Pulmonary artery endothelial cell (primary cell): Measurements from ENCODE around the gene PPP1R14B. TPM values are rescaled to one million over a fixed set of nuclear protein-coding genes. Genes with fewer than 3 reads are reported as not detected.

Experiments
- DNase-seq: peaks from one replicate; pipeline ENCODE4 v3.0.0-alpha.2; 2011; ENCODE audit warnings: low read depth, low spot score
- total RNA-seq: library from RNA; depleted of rRNA; stranded (reverse); fragments of >200 nt; gene quantifications from 2 replicates; pipeline ENCODE4 v1.2.3, GENCODE V29; 2014

PPP1R14B gene
- total RNA-seq, result 312 and 327 TPM in 2 replicates

GRCh38 chr11:64246871-64247728, at the start of gene PPP1R14B:
Gene PPP1R14B, minus strand, starts transcription at chr11:64246943. Its CDS starts 270 bp downstream, at chr11:64246673.
- DNase-seq, result no peak

- DNase-seq, result no peak
These were observed 49.5 kb upstream of the PPP1R14B start for GRCh38 chr11:64296236-64296635.

GRCh38 chr11:64295760-64296159, 49.0 kb upstream of the PPP1R14B start:
- no peak for DNase-seq

GRCh38 chr11:64294774-64295173, 48.0 kb upstream of the PPP1R14B start:
- no peak for DNase-seq

- DNase-seq, result no peak
These were observed 45.9 kb upstream of the PPP1R14B start for GRCh38 chr11:64292460-64293254.

GRCh38 chr11:64291752-64292459, 45.2 kb upstream of the PPP1R14B start:
- no peak for DNase-seq

GRCh38 chr11:64291262-64291751, 44.6 kb upstream of the PPP1R14B start, which contains the start of gene KCNK4:
Gene KCNK4, plus strand, starts transcription at chr11:64291302. Its CDS starts 1,717 bp downstream, at chr11:64293019.
- DNase-seq, result no peak

- DNase-seq, result no peak
These were observed 43.9 kb upstream of the PPP1R14B start for GRCh38 chr11:64290352-64291261.

GRCh38 chr11:64289002-64289564, 42.3 kb upstream of the PPP1R14B start:
- no peak for DNase-seq

- no peak for DNase-seq
These were observed 41.6 kb upstream of the PPP1R14B start for GRCh38 chr11:64288353-64288750.

GRCh38 chr11:64287676-64288352, 41.1 kb upstream of the PPP1R14B start:
- DNase-seq, result no peak

GRCh38 chr11:64286801-64287159, 40.0 kb upstream of the PPP1R14B start:
- no peak for DNase-seq

GRCh38 chr11:64285885-64286800, 39.4 kb upstream of the PPP1R14B start:
- DNase-seq, result no peak

- DNase-seq, result no peak
These were observed 38.5 kb upstream of the PPP1R14B start, which contains the start of gene GPR137 for GRCh38 chr11:64284962-64285884. Gene GPR137, plus strand, starts transcription at chr11:64285848. Its CDS starts 677 bp downstream, at chr11:64286525.

GRCh38 chr11:64284048-64284961, 37.6 kb upstream of the PPP1R14B start, which contains the start of gene BAD:
Gene BAD, minus strand, starts transcription at chr11:64284665. Its CDS starts 297 bp downstream, at chr11:64284368.
- no peak for DNase-seq

- DNase-seq, result no peak
These were observed 36.3 kb upstream of the PPP1R14B start for GRCh38 chr11:64283092-64283491.
